GM18909 (cell line): ENCODE measurements around the gene VAMP5.
A peak's percentile ranks its signal among the peaks of the same experiment; 100 is the strongest.
"Not testable (repeated sequence)": the region's sequence is repeated elsewhere in the genome, so short reads cannot be mapped to it uniquely, and the experiment has no call there.

Experiments
- ATAC-seq: cut with Tn5 transposase; IDR thresholded peaks from one replicate; pipeline ENCODE4 v1.9.1; 2021; ENCODE audit warnings: mild to moderate bottlenecking; ENCODE audit not compliant: unreplicated experiment, poor library complexity

The VAMP5 gene

DNA sequence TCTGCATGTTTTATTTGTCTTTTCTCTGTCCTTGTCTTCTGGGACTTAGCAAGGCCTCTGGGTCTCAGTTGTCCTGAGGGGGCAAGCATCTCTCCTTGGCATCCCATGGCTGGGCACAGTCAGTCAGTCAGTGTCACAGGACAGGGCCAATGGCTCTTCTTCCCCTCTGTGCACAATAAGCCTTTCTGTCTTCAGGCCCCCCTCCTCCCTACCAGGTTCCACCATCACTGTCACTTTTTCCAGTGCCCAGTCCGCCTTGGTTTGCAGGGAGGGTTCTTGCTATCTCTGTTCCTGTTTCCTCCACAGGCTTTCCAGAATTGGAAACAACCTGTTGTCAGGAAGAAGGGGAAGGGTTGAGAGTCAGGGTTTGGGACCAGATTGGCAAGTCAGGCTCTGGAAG, 1.7 kb upstream of the VAMP5 start:
- no peak for ATAC-seq

DNA sequence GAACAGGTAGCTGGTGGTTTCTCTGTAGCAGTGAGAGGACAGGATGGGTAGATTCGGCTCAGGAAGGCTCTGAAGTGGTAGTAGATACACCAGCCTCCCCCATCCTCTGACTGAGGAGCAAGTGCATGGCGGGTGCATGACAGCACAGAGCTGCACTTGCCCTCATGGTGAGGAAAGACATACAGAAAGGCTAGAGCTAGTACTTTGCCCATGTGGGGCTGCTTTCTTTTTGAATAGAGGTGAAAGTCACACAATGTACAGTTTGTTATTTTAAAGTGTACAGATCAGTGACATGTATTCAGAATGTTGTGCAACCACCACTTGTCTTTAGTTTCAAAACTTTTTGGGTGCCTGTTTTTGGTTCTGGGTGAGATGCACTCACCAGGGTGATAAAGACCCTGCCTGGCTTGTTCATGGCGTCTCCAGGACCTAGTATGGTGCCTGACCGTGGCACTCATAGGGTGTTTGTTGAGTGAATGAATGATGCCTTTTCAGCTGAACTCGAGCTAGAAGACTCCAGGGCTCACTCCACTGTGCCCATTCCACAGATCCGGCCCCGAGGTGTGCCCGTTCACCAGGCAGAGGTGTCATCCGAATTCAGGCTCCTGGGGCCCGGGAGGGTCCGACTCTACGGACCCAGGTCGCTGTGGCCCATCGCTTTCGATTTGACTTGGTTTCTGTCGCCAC, 421 bp upstream of the VAMP5 start:
- peak; percentile 64 for ATAC-seq

DNA sequence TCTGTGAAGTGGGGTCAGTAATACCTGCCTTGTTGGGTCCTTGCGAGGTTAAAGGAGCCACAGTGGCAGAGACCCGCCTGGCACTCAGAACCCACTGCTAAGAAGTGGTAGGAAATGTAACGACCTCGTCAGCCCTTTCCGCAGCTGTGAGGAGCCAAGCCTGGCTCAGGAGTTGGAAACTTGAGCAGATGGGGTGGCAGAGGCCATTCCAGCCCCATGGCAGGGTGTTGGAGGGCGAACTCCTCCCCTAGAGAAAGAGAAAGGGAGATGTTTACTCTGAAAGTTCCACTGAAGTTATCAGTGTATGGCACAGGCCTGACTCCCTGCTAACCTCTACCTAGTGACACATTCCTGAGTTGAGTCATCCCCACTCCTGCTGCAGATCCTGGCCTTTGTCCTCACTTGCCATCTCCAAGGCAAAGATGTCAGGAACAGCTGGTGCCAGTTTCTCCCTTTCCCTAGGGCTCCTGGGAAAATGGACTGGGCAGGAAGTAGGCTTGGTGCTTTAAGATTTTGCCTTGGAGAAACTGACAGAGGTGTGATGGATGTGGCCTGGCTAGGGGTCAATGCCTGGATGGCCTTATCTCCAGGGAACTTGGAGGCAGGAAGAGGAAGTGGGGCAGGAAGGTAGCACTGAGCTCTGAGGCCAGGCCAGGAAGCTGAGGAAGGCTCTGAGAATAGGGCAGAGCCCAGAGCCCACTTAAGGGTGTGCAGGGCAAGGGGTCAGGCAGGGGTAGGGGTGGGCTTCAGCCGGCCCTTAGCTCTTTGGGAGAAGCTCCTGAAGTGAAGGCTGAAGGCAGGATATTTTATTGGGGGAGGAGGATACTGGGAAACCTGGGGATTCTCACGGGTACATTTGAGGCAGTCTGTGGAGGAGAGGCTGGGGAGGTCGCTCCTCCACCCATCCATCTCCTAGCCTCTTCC, 888 bp downstream of the VAMP5 start:
- ATAC-seq: peak; percentile 39

DNA sequence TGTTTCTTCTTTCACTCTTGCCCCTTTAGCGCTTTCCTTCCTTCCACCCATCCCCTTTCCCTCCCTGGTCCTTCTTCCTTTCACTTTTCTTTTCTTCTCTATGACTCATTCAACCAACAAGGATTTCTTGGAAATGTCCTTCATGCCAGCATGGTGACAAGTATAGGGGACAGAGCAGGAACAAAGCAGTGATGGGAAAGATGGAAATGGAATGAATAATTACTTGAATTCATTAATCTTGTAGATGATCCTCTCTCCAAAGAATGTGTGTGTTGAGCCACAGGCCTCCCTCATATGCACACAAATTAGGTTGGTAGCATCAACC, 1.5 kb downstream of the VAMP5 start:
- ATAC-seq: no peak

DNA sequence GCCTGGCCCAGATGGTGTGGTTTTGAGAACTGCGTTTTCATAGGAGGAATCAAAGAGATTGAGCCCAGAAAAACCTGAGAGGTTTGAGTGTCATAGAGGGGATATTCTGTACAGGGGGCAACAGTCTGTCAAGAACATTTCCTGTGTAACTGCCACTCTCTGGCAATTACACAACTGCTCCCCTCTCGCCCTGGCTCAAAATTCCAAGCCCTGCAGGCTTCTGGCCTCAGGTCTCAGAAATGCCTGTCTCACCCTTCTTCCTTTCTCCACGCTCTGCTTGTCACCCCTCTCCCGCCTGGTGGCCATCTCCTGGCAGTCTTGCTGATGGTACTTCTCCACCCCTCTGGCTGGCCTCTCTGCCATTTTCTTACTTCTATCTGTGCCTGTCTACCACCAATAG, 4.0 kb downstream of the VAMP5 start:
- no peak for ATAC-seq

DNA sequence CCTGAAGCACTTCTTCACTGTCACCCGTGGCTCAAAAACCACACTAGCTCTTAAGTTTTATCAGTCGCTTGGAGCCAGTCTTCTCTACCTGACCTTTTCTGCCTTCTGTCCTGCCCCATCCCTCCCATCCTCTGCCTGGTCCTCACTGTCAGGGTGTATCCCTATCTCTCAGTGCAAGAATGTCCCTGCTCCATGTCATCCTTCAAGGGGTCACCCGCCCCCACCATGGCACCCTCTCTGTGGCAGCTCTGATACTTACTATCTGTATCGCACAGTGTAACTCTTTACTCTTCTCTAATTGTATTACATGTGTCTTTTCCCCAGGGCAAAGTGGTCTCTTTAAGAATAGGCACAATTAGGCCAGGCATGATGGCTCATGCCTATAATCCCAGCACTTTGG, 4.4 kb downstream of the VAMP5 start:
- no peak for ATAC-seq

DNA sequence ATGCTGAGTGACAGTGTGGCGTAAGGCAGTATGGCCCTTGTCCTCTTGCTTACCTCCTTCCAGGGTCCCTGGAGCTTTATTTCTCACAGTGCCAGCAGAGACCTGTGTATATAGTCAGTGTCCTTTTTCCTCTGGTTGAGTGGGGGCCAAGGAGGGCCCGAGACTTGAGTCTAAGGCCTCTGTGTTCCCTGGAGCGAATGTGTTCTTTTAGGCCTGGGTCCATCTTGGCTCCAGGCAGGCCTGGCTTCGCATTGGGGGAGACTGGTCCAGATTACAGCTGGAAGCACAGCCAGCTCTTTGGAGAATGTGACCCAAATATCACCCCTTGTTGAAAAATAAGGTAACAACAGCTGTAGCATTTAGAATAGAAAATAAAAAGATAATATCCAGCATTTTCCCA, 5.0 kb downstream of the VAMP5 start:
- ATAC-seq: no peak

DNA sequence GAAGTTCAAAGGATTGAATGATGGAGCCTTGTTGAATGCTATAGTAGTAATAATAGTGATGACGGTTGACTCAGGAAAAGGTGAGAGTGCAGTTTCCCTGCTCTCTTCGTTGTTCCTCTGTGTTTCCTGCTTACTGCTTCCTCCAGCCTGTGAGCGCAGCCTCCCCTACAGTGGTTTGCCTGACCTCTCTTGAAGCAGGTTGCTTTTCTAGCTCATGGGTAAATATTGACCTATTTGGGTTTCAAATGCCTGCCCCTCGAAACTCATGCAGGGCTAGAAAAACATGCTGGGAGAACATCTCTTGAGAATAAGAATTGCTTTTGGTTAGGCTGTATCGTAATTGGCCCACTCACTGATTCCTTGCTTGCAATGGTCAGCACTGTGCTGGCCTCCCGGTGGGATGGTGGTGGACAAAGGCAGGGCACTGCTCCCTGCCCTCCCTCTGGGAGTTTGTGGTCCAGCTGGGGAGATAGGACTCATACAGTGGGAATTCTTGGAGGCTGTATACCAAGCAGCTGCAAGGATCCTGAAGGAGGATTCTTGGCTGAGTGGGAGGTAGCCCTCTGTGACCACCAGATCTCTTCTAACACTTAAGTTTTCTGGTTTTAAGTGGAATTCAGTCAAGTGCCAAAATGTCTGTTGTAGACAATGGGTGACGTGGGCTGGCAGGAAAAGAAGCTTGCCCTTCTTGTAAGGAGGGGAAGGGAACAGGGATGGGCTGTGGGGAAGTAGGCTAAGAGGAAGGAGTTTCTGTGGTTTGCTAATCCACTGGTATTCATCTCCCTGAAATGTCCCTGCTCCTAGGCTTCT, 6.0 kb downstream of the VAMP5 start:
- ATAC-seq: no peak

DNA sequence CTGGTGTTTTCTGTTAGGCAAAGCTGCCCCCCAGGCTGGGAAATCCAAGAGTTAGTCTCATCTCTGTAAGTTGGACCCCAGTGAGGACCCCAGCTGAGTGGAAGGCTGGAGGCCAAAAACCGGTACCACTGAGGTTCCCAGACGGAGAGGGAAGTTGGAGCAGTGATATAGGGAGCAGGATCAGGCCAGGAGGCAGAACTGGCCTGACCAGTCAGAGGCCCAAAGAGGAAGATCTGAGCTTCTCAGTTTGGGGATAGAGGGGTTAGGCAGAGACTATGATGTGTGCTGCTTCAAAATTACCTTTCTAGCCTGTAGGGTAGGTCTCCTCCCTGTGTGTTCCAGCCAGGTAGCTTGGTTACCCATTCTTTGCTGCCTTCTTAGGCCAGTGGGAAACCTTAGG, 6.7 kb downstream of the VAMP5 start:
- no peak for ATAC-seq

DNA sequence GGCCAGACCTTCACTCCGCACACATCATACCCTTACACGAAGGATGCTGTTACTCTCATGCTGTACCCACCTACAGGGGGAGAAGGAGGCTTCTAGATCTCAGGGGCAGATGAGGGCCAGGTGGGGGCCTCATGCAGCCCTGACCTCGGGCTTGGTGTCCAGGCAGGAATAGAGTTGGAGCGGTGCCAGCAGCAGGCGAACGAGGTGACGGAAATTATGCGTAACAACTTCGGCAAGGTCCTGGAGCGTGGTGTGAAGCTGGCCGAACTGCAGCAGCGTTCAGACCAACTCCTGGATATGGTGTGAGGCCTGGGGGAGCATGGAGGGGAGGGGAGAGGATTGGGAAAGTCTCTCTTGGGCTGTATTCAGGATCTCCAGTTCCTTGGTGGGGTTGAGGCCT, 7.3 kb downstream of the VAMP5 start:
- no peak for ATAC-seq

DNA sequence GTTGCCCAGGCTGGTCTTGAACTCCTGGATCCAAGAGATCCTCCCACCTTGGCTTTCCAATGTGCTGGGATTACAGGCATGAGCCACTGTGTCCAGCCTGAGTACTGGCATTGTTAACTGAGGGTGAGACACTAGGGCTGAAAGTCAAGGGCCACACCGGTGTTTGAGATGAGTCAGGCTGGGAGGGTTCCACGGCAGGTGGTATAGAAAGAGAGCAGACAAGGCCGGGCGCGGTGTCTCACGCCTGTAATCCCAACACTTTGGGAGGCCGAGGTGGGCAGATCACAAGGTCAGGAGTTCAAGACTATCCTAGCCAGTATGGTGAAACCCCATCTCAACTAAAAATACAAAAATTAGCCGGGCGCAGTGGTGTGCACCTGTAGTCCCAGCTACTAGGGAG, 8.1 kb downstream of the VAMP5 start:
- not testable (repeated sequence) for ATAC-seq

DNA sequence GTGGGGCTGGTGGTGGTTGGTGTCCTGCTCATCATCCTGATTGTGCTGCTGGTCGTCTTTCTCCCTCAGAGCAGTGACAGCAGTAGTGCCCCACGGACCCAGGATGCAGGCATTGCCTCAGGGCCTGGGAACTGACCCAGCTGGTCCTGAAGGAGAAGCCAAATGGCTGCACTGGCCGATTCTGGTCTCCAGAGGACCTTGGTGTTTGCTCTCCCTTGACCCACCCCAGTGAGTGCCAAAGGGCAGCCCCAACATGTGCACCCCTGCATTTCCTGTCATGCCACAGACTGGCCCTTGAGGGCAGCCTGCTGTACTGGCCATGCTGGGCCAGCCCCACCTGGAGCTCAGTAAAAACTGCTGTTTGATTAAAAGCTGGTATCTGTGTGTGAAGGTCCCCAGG, 8.8 kb downstream of the VAMP5 start:
- no peak for ATAC-seq

DNA sequence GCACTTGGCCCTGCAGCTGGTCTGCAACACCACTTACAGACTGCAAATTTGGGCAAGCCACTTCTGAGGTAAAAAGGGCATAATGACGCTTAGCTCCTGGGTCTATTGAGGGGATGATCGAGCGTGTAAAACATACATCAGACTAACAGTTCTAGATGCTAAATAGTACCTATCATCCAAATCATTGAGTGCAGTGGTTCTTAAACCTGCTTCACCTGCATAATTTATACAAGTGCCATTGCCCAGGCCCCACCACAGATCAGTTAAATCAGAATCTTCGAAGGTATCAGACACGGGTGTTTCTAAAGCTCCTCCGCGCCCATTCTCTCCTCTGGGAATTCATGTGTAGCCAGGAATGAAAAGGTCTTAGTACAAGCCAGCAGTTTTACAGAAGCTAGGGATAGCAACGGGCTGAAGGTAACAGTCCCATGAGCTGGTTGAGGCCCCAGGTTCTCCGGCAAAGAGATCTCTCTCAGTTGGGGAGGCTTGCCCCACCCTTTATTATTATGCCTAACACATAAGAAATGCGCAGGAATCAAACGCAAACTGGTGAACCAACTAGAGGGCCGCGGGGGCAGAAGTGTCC, 10.6 kb downstream of the VAMP5 start:
- no peak for ATAC-seq

DNA sequence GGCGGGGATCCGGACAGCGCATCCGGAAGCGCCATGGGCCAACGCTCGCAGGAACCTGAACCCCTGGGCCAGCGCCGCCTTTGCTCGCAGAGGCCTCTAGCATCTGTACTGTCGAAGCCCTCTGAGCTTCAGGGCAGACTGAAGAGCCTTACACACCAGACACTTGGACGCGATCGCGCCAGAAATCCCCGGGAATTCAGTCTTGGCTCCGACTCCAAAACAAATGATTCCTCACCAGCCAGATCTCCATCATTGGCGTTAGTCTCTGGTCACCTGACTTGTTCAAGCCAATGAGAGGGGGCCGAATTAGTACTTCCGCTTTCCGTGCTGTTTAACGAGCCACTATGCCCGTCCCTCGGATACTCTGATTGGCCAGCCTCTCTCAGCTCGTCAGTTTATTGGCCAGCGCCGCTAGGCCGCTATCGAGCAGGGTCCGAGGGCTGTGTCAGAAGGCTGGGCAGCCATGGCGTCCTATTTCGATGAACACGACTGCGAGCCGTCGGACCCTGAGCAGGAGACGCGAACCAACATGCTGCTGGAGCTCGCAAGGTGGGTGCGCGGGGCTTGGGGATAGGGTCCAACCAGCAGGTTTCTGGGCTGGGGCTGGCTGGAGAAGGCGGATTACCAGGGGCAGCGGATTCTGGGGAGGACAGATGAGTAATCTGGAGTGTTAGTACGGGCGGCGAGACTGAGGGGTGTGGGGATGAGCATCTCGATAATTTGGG, 11.2 kb downstream of the VAMP5 start, which contains the start of gene RNF181:
Gene RNF181, plus strand, starts transcription at position 445 of the 725 bp plus-strand sequence. Its CDS starts 19 bp downstream, at position 464.
- ATAC-seq: peak; percentile 99

DNA sequence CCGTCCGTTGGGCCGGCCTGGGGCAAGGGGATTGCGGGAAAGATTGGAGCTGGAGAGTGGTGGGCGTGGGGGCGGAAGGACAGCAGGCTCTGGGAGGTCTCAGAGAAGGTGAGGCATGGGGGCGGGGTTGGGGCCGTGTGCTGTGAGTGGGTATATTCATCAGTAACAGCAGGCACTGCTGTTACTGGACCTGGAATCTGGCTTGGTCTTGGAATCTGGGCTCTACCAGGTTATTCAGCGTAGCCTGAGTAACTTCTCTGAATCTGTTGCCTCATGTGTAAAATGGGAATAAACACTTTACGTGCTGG, 11.7 kb downstream of the VAMP5 start:
- ATAC-seq: no peak

DNA sequence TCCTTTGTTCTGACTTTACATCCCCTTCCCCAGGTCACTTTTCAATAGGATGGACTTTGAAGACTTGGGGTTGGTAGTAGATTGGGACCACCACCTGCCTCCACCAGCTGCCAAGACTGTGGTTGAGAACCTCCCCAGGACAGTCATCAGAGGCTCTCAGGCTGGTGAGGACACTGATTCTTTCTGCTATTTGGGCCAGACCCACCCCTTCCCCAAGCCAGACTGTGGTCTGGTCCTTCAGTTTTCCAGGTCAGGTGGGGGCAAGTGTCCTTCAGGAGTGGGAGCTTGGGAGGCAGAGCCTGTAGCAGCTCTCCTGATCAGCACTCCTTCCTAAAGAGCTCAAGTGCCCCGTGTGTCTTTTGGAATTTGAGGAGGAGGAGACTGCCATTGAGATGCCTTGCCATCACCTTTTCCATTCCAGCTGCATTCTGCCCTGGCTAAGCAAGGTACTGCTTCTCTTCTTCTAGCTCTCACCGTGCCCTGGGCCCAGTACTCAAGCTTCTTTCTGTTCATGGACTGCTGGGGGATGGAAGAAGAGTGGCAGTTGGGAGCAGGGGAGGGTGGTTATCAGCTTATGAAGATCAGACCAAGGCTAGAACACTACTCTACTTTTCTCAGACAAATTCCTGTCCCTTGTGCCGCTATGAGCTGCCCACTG, 12.4 kb downstream of the VAMP5 start:
- no peak for ATAC-seq

DNA sequence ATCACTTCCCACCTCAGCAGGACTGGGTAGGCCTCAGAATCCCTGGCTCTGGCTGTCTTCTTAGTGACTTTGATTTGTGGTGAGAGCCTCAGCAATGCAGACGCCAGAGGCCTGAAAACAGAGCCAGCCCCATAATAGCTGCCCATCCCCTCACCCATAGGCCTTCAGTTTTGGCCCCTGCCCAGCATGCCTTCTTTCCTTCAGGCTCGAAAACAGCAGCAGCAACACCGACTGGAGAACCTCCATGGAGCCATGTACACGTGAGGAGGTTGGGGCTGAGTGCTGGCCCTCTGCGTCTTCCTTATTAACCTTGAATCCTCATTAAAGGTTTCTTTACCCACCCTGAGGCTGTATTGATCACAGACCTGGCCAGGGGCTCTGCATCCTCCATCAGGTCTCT, 13.0 kb downstream of the VAMP5 start:
- no peak for ATAC-seq

DNA sequence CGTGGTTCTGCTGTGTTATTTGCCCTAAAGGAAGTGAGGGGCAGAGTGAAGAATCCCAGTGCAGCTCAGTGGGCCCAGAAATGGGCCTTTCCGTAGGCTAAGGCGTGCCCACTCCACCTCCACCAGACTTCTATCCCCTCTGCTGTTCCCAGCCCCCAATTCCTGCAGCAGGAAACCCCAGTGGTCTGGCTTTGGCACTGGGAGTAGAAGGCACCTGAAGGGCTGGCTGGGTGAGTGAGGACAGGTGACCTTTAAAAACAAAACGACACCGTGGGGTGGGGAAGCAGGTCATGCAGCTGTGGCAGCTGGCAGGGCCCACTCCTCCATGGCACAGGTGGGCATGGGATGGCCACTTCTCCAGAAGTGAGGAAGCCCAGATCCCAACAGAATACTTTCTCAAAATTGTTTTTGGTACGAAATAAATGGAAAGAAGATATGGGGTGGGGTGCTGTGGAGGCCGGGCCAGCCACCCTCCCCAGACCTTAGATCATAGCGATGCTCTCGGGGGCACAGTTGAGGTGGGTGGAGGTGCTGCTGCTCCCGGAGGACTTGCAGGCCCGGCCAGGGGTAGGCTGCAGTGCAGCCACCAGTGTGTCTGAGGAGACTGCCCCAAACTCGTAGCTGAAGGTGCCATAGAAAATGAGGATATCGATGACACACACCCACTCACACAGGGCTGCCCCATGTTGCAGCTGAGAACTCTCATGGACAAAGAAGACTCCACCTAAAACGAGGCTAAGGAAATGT, 14.5 kb downstream of the VAMP5 start:
- ATAC-seq: no peak
